ENCODE measurements around the gene PSMD3.

GRCh38 chr17:40005520-40005919, 24.9 kb downstream of the PSMD3 start:
- TF ChIP-seq CTCF (IDR thresholded peaks at IDR 0.05) (no peak), POLR2A (IDR thresholded peaks at IDR 0.05) (no peak)

All from upper lobe of left lung (tissue), 4 donors.